ENCODE measurements around the gene GIMAP5. TPM values are rescaled to one million over a fixed set of nuclear protein-coding genes. Genes with fewer than 3 reads are reported as not detected.
A peak's percentile ranks its signal among the peaks of the same experiment; 100 is the strongest.

GIMAP5 gene
- total and polyA plus RNA-seq, 2 of the 13 experiments (the other 11 are each of a cell fraction or from before 2014, with no cell fraction given) = not detected

DNA sequence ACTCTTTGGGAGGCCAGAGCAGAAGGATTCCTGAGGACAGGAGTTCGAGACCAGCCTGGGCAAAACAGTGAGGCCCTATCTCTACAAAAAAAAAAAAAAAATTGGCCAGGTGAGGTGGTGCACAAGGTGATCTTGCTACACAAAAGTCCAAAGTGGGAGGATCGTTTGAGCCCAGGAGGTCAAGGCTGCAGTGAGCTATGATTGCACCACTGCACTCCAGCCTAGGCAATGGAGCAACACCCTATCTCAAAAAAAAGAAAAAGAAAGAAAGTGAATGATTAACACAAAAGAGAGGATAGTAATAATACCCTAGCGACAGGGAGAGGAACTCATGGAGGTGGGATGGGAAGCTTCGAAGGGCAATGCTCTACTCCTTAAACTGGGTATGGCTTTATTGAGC is 32.5 kb downstream of the GIMAP5 start (continued):
- TF ChIP-seq ZFP82 (CRISPR knock-in tag; IDR thresholded peaks at IDR 0.05; ENCODE audit: borderline replicate concordance) (no peak), HNF1A (IDR thresholded peaks at IDR 0.05; ENCODE audit: low read depth) (peak; percentile 55), HNF1A (CRISPR knock-in tag; IDR thresholded peaks at IDR 0.05; ENCODE audit: borderline replicate concordance) (peak; percentile 82; the same call in 1 of the 2 replicates), SP2 (CRISPR knock-in tag; IDR thresholded peaks at IDR 0.05) (no peak), CC2D1A (CRISPR knock-in tag; IDR thresholded peaks at IDR 0.05) (no peak), HNRNPLL (IDR thresholded peaks at IDR 0.05; ENCODE audit: low read depth, low read length, poor library complexity, severe bottlenecking) (no peak), SMYD3 (CRISPR knock-in tag; IDR thresholded peaks at IDR 0.05) (no peak), CREM (IDR thresholded peaks at IDR 0.05) (no peak), CREM (CRISPR knock-in tag; IDR thresholded peaks at IDR 0.05) (no peak), CBX5 (CRISPR knock-in tag; IDR thresholded peaks at IDR 0.05; ENCODE audit: borderline replicate concordance) (no peak), PPARG (CRISPR knock-in tag; conservative IDR thresholded peaks at IDR 0.05) (no peak), BCL6 (CRISPR knock-in tag; IDR thresholded peaks at IDR 0.05) (no peak), TBX2 (CRISPR knock-in tag; IDR thresholded peaks at IDR 0.05; ENCODE audit: borderline replicate concordance) (no peak), ELK4 (CRISPR knock-in tag; IDR thresholded peaks at IDR 0.05; ENCODE audit: borderline replicate concordance) (no peak), HMG20B (CRISPR knock-in tag; conservative IDR thresholded peaks at IDR 0.05) (no peak), HDAC1 (CRISPR knock-in tag; IDR thresholded peaks at IDR 0.05) (no peak), YY1 (IDR thresholded peaks at IDR 0.05; ENCODE audit: insufficient read depth, insufficient replicate concordance, low read depth, low read length) (no peak), KDM5B (CRISPR knock-in tag; IDR thresholded peaks at IDR 0.05; ENCODE audit: borderline replicate concordance) (no peak), ZNF432 (CRISPR knock-in tag; IDR thresholded peaks at IDR 0.05; ENCODE audit: borderline replicate concordance) (no peak), ZSCAN21 (CRISPR knock-in tag; IDR thresholded peaks at IDR 0.05; ENCODE audit: borderline replicate concordance) (no peak), FOSL1 (CRISPR knock-in tag; IDR thresholded peaks at IDR 0.05; ENCODE audit: borderline replicate concordance) (no peak), TIGD3 (CRISPR knock-in tag; IDR thresholded peaks at IDR 0.05; ENCODE audit: borderline replicate concordance) (no peak), ZNF563 (CRISPR knock-in tag; IDR thresholded peaks at IDR 0.05) (no peak)
- TF ChIP-seq, protein P1, sequence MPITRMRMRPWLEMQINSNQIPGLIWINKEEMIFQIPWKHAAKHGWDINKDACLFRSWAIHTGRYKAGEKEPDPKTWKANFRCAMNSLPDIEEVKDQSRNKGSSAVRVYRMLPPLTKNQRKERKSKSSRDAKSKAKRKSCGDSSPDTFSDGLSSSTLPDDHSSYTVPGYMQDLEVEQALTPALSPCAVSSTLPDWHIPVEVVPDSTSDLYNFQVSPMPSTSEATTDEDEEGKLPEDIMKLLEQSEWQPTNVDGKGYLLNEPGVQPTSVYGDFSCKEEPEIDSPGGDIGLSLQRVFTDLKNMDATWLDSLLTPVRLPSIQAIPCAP (CRISPR knock-in tag; IDR thresholded peaks at IDR 0.05; ENCODE audit: low read depth) = no peak
